BE2C (cell line): ENCODE measurements around the gene RAD23A.

Experiments
- DNase-seq: peaks from one replicate; pipeline ENCODE4 v3.0.0-alpha.2; 2020
- H3K27me3 ChIP-seq: fragments of 250-450 bp; sonication (Bioruptor Pico); 2 replicates; pipeline ENCODE4 v1.5.1; 2020; ENCODE audit warnings: mild to moderate bottlenecking
- H3K36me3 ChIP-seq: fragments of 250-450 bp; sonication (Bioruptor Pico); 2 replicates; pipeline ENCODE4 v1.5.1; 2020; ENCODE audit warnings: mild to moderate bottlenecking
- H3K4me1 ChIP-seq: fragments of 250-450 bp; sonication (Bioruptor Pico); 2 replicates; pipeline ENCODE4 v1.5.1; 2020
- H3K4me3 ChIP-seq: 2 replicates; pipeline ENCODE4 v1.5.1; 2011; ENCODE audit warnings: low read depth, low read length
- H3K9me3 ChIP-seq: fragments of 250-450 bp; sonication (Bioruptor Pico); 2 replicates; pipeline ENCODE4 v1.5.1; 2020
- TF ChIP-seq, protein P1 (sequence below): IDR thresholded peaks from 2 replicates; pipeline ENCODE4 v1.5.1; 2012; ENCODE audit warnings: mild to moderate bottlenecking, low read depth, low read length

RAD23A gene

GRCh38 chr19:12930002-12930645 is 15.5 kb upstream of the RAD23A start:
- H3K27me3 ChIP-seq = no peaks in the 10 kb centered on the region
- H3K9me3 ChIP-seq = no peaks in the 10 kb centered on the region
- no peaks in the 10 kb centered on the region for H3K4me1 ChIP-seq
- no peak overlapping the region for H3K4me3 ChIP-seq
- DNase-seq = no peak
- H3K36me3 ChIP-seq = peaks cover 58% of the 10 kb centered on the region
- TF ChIP-seq, protein P1, sequence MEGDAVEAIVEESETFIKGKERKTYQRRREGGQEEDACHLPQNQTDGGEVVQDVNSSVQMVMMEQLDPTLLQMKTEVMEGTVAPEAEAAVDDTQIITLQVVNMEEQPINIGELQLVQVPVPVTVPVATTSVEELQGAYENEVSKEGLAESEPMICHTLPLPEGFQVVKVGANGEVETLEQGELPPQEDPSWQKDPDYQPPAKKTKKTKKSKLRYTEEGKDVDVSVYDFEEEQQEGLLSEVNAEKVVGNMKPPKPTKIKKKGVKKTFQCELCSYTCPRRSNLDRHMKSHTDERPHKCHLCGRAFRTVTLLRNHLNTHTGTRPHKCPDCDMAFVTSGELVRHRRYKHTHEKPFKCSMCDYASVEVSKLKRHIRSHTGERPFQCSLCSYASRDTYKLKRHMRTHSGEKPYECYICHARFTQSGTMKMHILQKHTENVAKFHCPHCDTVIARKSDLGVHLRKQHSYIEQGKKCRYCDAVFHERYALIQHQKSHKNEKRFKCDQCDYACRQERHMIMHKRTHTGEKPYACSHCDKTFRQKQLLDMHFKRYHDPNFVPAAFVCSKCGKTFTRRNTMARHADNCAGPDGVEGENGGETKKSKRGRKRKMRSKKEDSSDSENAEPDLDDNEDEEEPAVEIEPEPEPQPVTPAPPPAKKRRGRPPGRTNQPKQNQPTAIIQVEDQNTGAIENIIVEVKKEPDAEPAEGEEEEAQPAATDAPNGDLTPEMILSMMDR = no peak

- TF ChIP-seq, protein P1 = no peak
- no peak for DNase-seq
- no peaks in the 10 kb centered on the region for H3K27me3 ChIP-seq
- H3K9me3 ChIP-seq = no peaks in the 10 kb centered on the region
- peak overlapping the region; percentile 100 for H3K4me3 ChIP-seq
- H3K4me1 ChIP-seq = peaks cover 3% of the 10 kb centered on the region; the same call in 1 of the 2 replicates
- H3K36me3 ChIP-seq = peaks cover 34% of the 10 kb centered on the region
Measured at GRCh38 chr19:12932392-12933286, 13.0 kb upstream of the RAD23A start.

- DNase-seq = peak; percentile 95
- Histone ChIP-seq H3K27me3 (no peaks in the 10 kb centered on the region), H3K4me3 (peak within 1 kb of the TSS; percentile 100), H3K9me3 (no peaks in the 10 kb centered on the region), H3K4me1 (peaks cover 4% of the 10 kb centered on the region; the same call in 1 of the 2 replicates), H3K36me3 (peaks cover 26% of the 10 kb centered on the region)
- TF ChIP-seq, protein P1 = no peak
Measured at GRCh38 chr19:12933287-12934072, 12.2 kb upstream of the RAD23A start, which contains the start of gene FARSA. TSS of gene FARSA (minus strand) at chr19:12933711. CDS start at chr19:12933696, 15 bp downstream.

DNA sequence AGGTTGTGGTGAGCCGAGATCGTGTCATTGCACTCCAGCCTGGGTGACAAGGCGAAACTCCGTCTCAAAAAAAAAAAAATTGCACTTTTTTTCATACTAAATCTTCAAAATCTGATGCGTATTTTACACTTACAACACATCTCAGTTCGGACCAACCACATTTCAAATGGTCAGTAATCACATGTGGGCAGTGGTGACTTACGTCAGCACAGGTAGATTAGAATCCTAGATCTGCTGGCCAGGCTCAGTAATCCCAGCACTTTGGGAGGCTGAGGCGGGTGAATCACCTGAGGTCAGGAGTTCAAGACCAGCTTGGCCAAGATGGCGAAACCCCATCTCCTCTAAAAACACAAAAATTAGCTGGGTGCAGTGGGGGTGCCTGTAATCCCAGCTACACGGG is 10.6 kb upstream of the RAD23A start:
- H3K9me3 ChIP-seq = no peaks in the 10 kb centered on the region
- H3K4me3 ChIP-seq = no peak overlapping the region
- TF ChIP-seq, protein P1 = no peak
- no peaks in the 10 kb centered on the region for H3K27me3 ChIP-seq
- DNase-seq = no peak
- peaks cover 27% of the 10 kb centered on the region for H3K36me3 ChIP-seq
- peaks cover 6% of the 10 kb centered on the region for H3K4me1 ChIP-seq

DNA sequence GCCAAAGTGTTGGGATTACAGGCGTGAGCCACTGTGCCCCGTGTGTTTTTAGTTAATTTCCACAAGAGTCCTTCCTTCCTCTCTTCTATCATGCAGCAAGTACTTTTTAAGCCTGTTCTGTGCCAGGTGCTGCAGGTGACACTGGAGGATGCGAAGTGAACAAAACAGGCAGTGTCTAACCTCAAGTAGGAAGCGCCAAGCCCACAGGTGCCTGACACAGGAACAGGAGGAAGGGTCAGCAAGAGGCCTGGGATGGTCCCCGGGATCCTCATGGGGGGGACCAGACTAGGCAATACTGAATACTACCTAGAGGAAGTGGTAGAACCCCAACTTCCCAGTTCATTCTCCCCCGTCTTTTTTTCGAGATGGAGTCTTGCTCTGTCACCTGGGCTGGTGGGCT is 9.1 kb upstream of the RAD23A start:
- Histone ChIP-seq H3K9me3 (no peaks in the 10 kb centered on the region), H3K4me3 (no peak overlapping the region), H3K4me1 (peaks cover 6% of the 10 kb centered on the region), H3K27me3 (no peaks in the 10 kb centered on the region), H3K36me3 (peaks cover 32% of the 10 kb centered on the region)
- TF ChIP-seq, protein P1 = no peak
- DNase-seq = no peak
